ENCODE results near the gene CBL.

Gene CBL

DNA sequence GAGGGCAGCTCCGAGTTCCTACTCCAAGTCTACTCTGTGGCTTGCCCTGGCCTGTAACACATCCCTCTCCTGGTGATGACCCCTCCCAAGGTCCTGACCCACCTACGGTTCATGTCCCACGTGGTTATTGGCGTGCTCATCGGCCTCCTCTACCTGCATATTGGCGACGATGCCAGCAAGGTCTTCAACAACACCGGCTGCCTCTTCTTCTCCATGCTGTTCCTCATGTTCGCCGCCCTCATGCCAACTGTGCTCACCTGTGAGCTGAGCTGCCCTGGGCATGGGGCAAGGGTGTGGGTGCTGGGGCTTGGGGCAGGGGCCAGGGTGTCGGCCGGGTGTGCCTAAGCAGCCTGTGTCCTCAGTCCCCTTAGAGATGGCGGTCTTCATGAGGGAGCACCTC lies 47.7 kb upstream of the CBL start:
- H3K9me3 ChIP-seq (ENCODE audit: insufficient read depth, low read length, severe bottlenecking), result no peaks in the 10 kb centered on the region
- H4K20me1 ChIP-seq (ENCODE audit: insufficient read depth, low read length), result 0 out of 2 replicates have a peak, but pooled peaks cover 5% of the 10 kb centered on the region
- no peak overlapping the region for H3K27ac ChIP-seq (ENCODE audit: low read length)
- H3K4me2 ChIP-seq (ENCODE audit: insufficient read depth, low read length), result no peak overlapping the region
- no peak overlapping the region for H3K9ac ChIP-seq (ENCODE audit: low read depth, low read length)
- H2AFZ ChIP-seq (ENCODE audit: low read depth, low read length), result no peak overlapping the region
- H3K79me2 ChIP-seq (ENCODE audit: insufficient read depth, low read length), result no peaks in the 10 kb centered on the region
- H3K27me3 ChIP-seq (ENCODE audit: insufficient read depth, low read length, poor library complexity), result peaks cover 11% of the 10 kb centered on the region
- no peaks in the 10 kb centered on the region for H3K36me3 ChIP-seq (ENCODE audit: insufficient read depth, low read length)
- TF ChIP-seq EZH2 (IDR thresholded peaks at IDR 0.05; ENCODE audit: borderline replicate concordance, low read depth, low read length, severe bottlenecking), result no peak
- TF ChIP-seq, protein P1, sequence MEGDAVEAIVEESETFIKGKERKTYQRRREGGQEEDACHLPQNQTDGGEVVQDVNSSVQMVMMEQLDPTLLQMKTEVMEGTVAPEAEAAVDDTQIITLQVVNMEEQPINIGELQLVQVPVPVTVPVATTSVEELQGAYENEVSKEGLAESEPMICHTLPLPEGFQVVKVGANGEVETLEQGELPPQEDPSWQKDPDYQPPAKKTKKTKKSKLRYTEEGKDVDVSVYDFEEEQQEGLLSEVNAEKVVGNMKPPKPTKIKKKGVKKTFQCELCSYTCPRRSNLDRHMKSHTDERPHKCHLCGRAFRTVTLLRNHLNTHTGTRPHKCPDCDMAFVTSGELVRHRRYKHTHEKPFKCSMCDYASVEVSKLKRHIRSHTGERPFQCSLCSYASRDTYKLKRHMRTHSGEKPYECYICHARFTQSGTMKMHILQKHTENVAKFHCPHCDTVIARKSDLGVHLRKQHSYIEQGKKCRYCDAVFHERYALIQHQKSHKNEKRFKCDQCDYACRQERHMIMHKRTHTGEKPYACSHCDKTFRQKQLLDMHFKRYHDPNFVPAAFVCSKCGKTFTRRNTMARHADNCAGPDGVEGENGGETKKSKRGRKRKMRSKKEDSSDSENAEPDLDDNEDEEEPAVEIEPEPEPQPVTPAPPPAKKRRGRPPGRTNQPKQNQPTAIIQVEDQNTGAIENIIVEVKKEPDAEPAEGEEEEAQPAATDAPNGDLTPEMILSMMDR (IDR thresholded peaks at IDR 0.05; ENCODE audit: borderline replicate concordance, extremely low read depth, low read length, poor library complexity, severe bottlenecking), result no peak
- ATAC-seq (ENCODE audit: insufficient read depth, low read depth) (no peak), DNase-seq (no peak)
- H3K4me1 ChIP-seq (ENCODE audit: insufficient read depth, low read length), result no peaks in the 10 kb centered on the region
- no peak overlapping the region for H3K4me3 ChIP-seq (ENCODE audit: low read depth in 1 of 2, low read length in 2 of 2)

DNA sequence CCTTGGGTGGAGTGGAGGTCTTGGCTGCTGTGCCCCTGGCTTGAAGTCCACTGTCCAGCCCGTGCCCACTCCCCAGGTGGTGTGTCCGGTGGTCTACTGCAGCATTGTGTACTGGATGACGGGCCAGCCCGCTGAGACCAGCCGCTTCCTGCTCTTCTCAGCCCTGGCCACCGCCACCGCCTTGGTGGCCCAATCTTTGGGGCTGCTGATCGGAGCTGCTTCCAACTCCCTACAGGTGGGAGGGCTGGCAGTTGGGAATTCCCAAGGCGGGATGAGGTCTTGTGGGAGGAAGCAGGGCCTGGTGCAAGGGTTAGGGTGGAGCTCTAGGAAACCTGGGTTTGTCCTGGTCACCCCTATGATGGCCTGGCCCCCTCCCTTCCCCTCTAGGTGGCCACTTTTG lies 46.0 kb upstream of the CBL start:
- H3K4me2 ChIP-seq (ENCODE audit: insufficient read depth, low read length), result no peak overlapping the region
- TF ChIP-seq, protein P1 (IDR thresholded peaks at IDR 0.05; ENCODE audit: borderline replicate concordance, extremely low read depth, low read length, poor library complexity, severe bottlenecking), result no peak
- no peak for TF ChIP-seq EZH2 (IDR thresholded peaks at IDR 0.05; ENCODE audit: borderline replicate concordance, low read depth, low read length, severe bottlenecking)
- H3K36me3 ChIP-seq (ENCODE audit: insufficient read depth, low read length), result no peaks in the 10 kb centered on the region
- no peak overlapping the region for H3K9ac ChIP-seq (ENCODE audit: low read depth, low read length)
- H3K4me3 ChIP-seq (ENCODE audit: low read depth in 1 of 2, low read length in 2 of 2), result no peak overlapping the region
- DNase-seq (no peak), ATAC-seq (ENCODE audit: insufficient read depth, low read depth) (no peak)
- H4K20me1 ChIP-seq (ENCODE audit: insufficient read depth, low read length), result 0 out of 2 replicates have a peak, but pooled peaks cover 5% of the 10 kb centered on the region
- H3K9me3 ChIP-seq (ENCODE audit: insufficient read depth, low read length, severe bottlenecking), result no peaks in the 10 kb centered on the region
- no peak overlapping the region for H3K27ac ChIP-seq (ENCODE audit: low read length)
- no peaks in the 10 kb centered on the region for H3K4me1 ChIP-seq (ENCODE audit: insufficient read depth, low read length)
- peaks cover 9% of the 10 kb centered on the region for H3K27me3 ChIP-seq (ENCODE audit: insufficient read depth, low read length, poor library complexity)
- no peak overlapping the region for H2AFZ ChIP-seq (ENCODE audit: low read depth, low read length)
- H3K79me2 ChIP-seq (ENCODE audit: insufficient read depth, low read length), result no peaks in the 10 kb centered on the region

DNA sequence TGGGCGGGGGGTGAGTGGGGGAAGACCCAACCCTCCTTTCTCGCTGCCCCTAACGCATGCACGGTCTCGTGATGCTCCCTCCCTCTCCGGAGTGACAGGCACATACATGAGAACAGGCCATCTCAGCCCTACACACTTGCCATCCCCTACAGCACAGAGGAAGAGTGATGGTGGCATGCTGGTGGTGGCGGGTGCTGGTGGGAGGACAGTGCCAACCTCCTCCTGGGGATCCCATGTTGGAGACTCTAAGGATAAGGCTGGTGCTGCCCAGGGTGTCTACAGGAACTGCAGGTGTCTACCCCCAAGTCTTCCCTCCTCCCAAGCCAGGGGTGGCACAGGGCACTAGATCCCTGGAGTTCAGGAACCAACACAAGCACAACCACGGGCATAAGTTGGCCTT lies 44.3 kb upstream of the CBL start:
- Histone ChIP-seq H4K20me1 (ENCODE audit: insufficient read depth, low read length) (0 out of 2 replicates have a peak, but pooled peaks cover 3% of the 10 kb centered on the region), H3K79me2 (ENCODE audit: insufficient read depth, low read length) (no peaks in the 10 kb centered on the region), H3K9me3 (ENCODE audit: insufficient read depth, low read length, severe bottlenecking) (no peaks in the 10 kb centered on the region), H3K36me3 (ENCODE audit: insufficient read depth, low read length) (no peaks in the 10 kb centered on the region), H2AFZ (ENCODE audit: low read depth, low read length) (no peak overlapping the region), H3K27me3 (ENCODE audit: insufficient read depth, low read length, poor library complexity) (peaks cover 3% of the 10 kb centered on the region), H3K27ac (ENCODE audit: low read length) (no peak overlapping the region), H3K4me2 (ENCODE audit: insufficient read depth, low read length) (no peak overlapping the region), H3K9ac (ENCODE audit: low read depth, low read length) (no peak overlapping the region), H3K4me3 (ENCODE audit: low read depth in 1 of 2, low read length in 2 of 2) (no peak overlapping the region), H3K4me1 (ENCODE audit: insufficient read depth, low read length) (no peaks in the 10 kb centered on the region)
- no peak for DNase-seq
- TF ChIP-seq EZH2 (IDR thresholded peaks at IDR 0.05; ENCODE audit: borderline replicate concordance, low read depth, low read length, severe bottlenecking), result no peak
- TF ChIP-seq, protein P1 (IDR thresholded peaks at IDR 0.05; ENCODE audit: borderline replicate concordance, extremely low read depth, low read length, poor library complexity, severe bottlenecking), result no peak
- no peak for ATAC-seq (ENCODE audit: insufficient read depth, low read depth)
